T47D (cell line): ENCODE measurements around the gene ATG9A.
A peak's percentile ranks its signal among the peaks of the same experiment; 100 is the strongest.

Experiments
- DNase-seq, 2 experiments: peaks; one replicate each; pipeline versions ENCODE4 v3.0.0 to v3.0.0-alpha.2; 2011 to 2012; ENCODE audit warnings: low read depth in 1 of 2, low spot score in 1 of 2
- JUND ChIP-seq: IDR thresholded peaks from 2 replicates; pipeline ENCODE4 v1.6.1; 2012; ENCODE audit warnings: low read depth
- in situ Hi-C: cut with HindIII; loops from 2 replicates; pipeline ENCODE4 v1.10.0; 2016; ENCODE audit warnings: low sequenced_read_pairs, low pct_unique_long_range_greater_than_20kb

ATG9A gene

GRCh38 chr2:219247678-219248642, 18.5 kb upstream of the ATG9A start:
- TF ChIP-seq JUND, result no peak
- DNase-seq, result no peak
- in situ Hi-C loops, result no loop called here

GRCh38 chr2:219246559-219246958, 17.1 kb upstream of the ATG9A start:
- DNase-seq, result no peak
- in situ Hi-C loops, result no loop called here
- TF ChIP-seq JUND, result no peak

- no peak for DNase-seq
- TF ChIP-seq JUND, result no peak
- in situ Hi-C loops, result no loop called here
Measured at GRCh38 chr2:219245899-219246230, 16.4 kb upstream of the ATG9A start.

- in situ Hi-C loops, result no loop called here
- TF ChIP-seq JUND, result no peak
- peak; percentile 86 to 91 for DNase-seq
Measured at GRCh38 chr2:219245148-219245898, 15.9 kb upstream of the ATG9A start, which contains the start of the genes GLB1L and STK16. TSS of gene GLB1L (minus strand) at chr2:219245444. CDS start at chr2:219243573, 1,871 bp downstream. TSS of gene STK16 (plus strand) at chr2:219245479. CDS start at chr2:219246000, 521 bp downstream.

- no peak for TF ChIP-seq JUND
- in situ Hi-C loops, result no loop called here
- DNase-seq, result no peak
Measured at GRCh38 chr2:219244789-219245147, 15.3 kb upstream of the ATG9A start.

GRCh38 chr2:219243291-219243761, 13.9 kb upstream of the ATG9A start:
- in situ Hi-C loops, result no loop called here

GRCh38 chr2:219234331-219234730, 4.9 kb upstream of the ATG9A start:
- DNase-seq, result no peak
- TF ChIP-seq JUND, result no peak
- in situ Hi-C loops, result no loop called here

More at GRCh38 chr2:219243291-219243761, 13.9 kb upstream of the ATG9A start:
- no peak for TF ChIP-seq JUND
- DNase-seq, result no peak

GRCh38 chr2:219230059-219230540, 664 bp upstream of the ATG9A start:
- DNase-seq, result peak in 1 of 2 experiments; percentile 36
- TF ChIP-seq JUND, result no peak
- in situ Hi-C loops, result no loop called here

GRCh38 chr2:219228911-219229304, 528 bp downstream of the ATG9A start:
- in situ Hi-C loops, result no loop called here
- TF ChIP-seq JUND, result no peak
- DNase-seq, result no peak

GRCh38 chr2:219228041-219228910, 1.2 kb downstream of the ATG9A start:
- TF ChIP-seq JUND, result no peak
- DNase-seq, result no peak
- in situ Hi-C loops, result no loop called here

GRCh38 chr2:219225350-219225749, 4.1 kb downstream of the ATG9A start:
- no peak for TF ChIP-seq JUND
- in situ Hi-C loops, result no loop called here
- no peak for DNase-seq

GRCh38 chr2:219223831-219224610, 5.4 kb downstream of the ATG9A start:
- TF ChIP-seq JUND, result no peak
- in situ Hi-C loops, result no loop called here
- no peak for DNase-seq
